B cell (primary cell): ENCODE results near the gene CHEK2. TPM values are rescaled to one million over a fixed set of nuclear protein-coding genes. Genes with fewer than 3 reads are reported as not detected.
A peak's percentile ranks its signal among the peaks of the same experiment; 100 is the strongest.

ENCODE experiments used
- ATAC-seq: fragments of 200-7000 bp; cut with Tn5 transposase; one replicate; pipeline ENCODE4 v1.10.0; 2021; ENCODE audit warnings: low read depth, mild to moderate bottlenecking, moderate number of reproducible peaks, moderate library complexity
- CTCF ChIA-PET: fragments of 350-600 bp; sonication (Branson Sonifier 250); formaldehyde crosslinking; loops from one replicate; lab custom pipeline; 2021; ENCODE audit warnings: antibody characterized with exemption, inconsistent platforms; lab: Charles Lee
- POLR2A ChIA-PET: fragments of 350-600 bp; sonication (Branson Sonifier 250); formaldehyde crosslinking; loops from one replicate; lab custom pipeline; 2021; ENCODE audit warnings: antibody characterized with exemption; lab: Charles Lee
- DNase-seq: peaks from one replicate; pipeline ENCODE4 v3.0.0; 2013
- H2AFZ ChIP-seq: 2 replicates; pipeline ENCODE4 v1.6.1; 2012; ENCODE audit warnings: mild to moderate bottlenecking, low read depth, low read length; ENCODE audit not compliant: insufficient read depth, poor library complexity, severe bottlenecking
- H3K27ac ChIP-seq, 2 donors: 1 replicate in 1 of 2; 2 replicates in 1 of 2; pipeline ENCODE4 v1.5.1; 2012 to 2013; ENCODE audit warnings: low read length in 2 of 2, mild to moderate bottlenecking in 2 of 2, moderate library complexity in 1 of 2
- H3K27me3 ChIP-seq, 4 experiments: fragments of 200-600 bp in 1 of 4; sonication (generic) in 1 of 4; replicated peaks in 1 of 4; 1 replicate in 2 of 4; 2 replicates in 2 of 4; pipeline versions ENCODE4 v1.6.1 to v1.7.0; 2013 to 2016; ENCODE audit warnings: low read length in 3 of 4, mild to moderate bottlenecking in 2 of 4, mixed read lengths in 1 of 4, moderate library complexity in 1 of 4; ENCODE audit not compliant: insufficient read depth in 4 of 4, control insufficient read depth in 3 of 4; ENCODE audit errors: control extremely low read depth in 1 of 4
- H3K36me3 ChIP-seq, 2 experiments: replicated peaks in 1 of 2; 1 replicate in 1 of 2; 2 replicates in 1 of 2; pipeline versions ENCODE4 v1.6.1 to v1.7.1; 2013; ENCODE audit warnings: low read length in 1 of 2; ENCODE audit not compliant: insufficient read depth in 2 of 2, control insufficient read depth in 1 of 2; ENCODE audit errors: control extremely low read depth in 1 of 2, extremely low read depth in 1 of 2
- H3K4me1 ChIP-seq, 2 donors: fragments of 200-600 bp in 1 of 2; sonication (generic) in 1 of 2; 1 replicate in 1 of 2; 2 replicates in 1 of 2; pipeline versions ENCODE4 v1.5.1 to v1.6.1; 2013 to 2017; ENCODE audit warnings: low read length in 2 of 2; ENCODE audit not compliant: control insufficient read depth in 2 of 2, insufficient read depth in 2 of 2
- H3K4me2 ChIP-seq: replicated peaks from 2 replicates; pipeline ENCODE3; 2012; ENCODE audit warnings: mild to moderate bottlenecking, low read depth, low read length; ENCODE audit not compliant: poor library complexity, severe bottlenecking
- H3K4me3 ChIP-seq, 5 experiments: fragments of 200-600 bp in 1 of 5; sonication (generic) in 1 of 5; 1 replicate in 3 of 5; 2 replicates in 2 of 5; pipeline versions ENCODE4 v1.5.1 to v1.7.0; 2011 to 2016; ENCODE audit warnings: low read length in 4 of 5, mild to moderate bottlenecking in 4 of 5, low read depth in 2 of 5, control low read depth in 1 of 5, moderate library complexity in 1 of 5; ENCODE audit not compliant: insufficient read depth in 1 of 5; ENCODE audit errors: control extremely low read depth in 1 of 5, extremely low read depth in 1 of 5
- H3K79me2 ChIP-seq: fragments of 200-600 bp; sonication (generic); one replicate; pipeline ENCODE4 v1.6.0; 2016; ENCODE audit warnings: low read length; ENCODE audit not compliant: control insufficient read depth, insufficient read depth
- H3K9ac ChIP-seq: fragments of 200-600 bp; sonication (generic); 2 replicates; pipeline ENCODE4 v1.6.1; 2017; ENCODE audit warnings: mild to moderate bottlenecking, low read length, moderate library complexity
- H3K9me3 ChIP-seq, 3 donors: one replicate each; pipeline versions ENCODE4 v1.6.1 to v1.7.1; 2013; ENCODE audit warnings: low read length in 2 of 3; ENCODE audit not compliant: control insufficient read depth in 2 of 3, insufficient read depth in 1 of 3; ENCODE audit errors: control extremely low read depth in 1 of 3
- H4K20me1 ChIP-seq: 2 replicates; pipeline ENCODE4 v1.6.0; 2012; ENCODE audit warnings: mild to moderate bottlenecking, low read length; ENCODE audit not compliant: insufficient read depth, control insufficient read depth, poor library complexity, severe bottlenecking
- H3K27ac Mint-ChIP-seq: one replicate; pipeline ENCODE4 v1.8.0; 2021; ENCODE audit warnings: mixed read lengths
- H3K27me3 Mint-ChIP-seq: one replicate; pipeline ENCODE4 v1.8.0; 2021; ENCODE audit warnings: mixed read lengths
- H3K4me1 Mint-ChIP-seq: one replicate; pipeline ENCODE4 v1.8.0; 2021; ENCODE audit warnings: mixed read lengths
- H3K4me3 Mint-ChIP-seq: one replicate; pipeline ENCODE4 v1.8.0; 2021; ENCODE audit warnings: mixed read lengths
- H3K9me3 Mint-ChIP-seq: one replicate; pipeline ENCODE4 v1.8.0; 2022; ENCODE audit warnings: mixed read lengths; ENCODE audit not compliant: insufficient read depth
- CTCF ChIP-seq: fragments of 200-600 bp; IDR thresholded peaks from one replicate; pipeline ENCODE4 v1.8.0; 2022; ENCODE audit warnings: antibody characterized with exemption, mild to moderate bottlenecking
- EZH2 ChIP-seq: IDR thresholded peaks from 2 replicates; pipeline ENCODE4 v1.6.1; 2012; ENCODE audit warnings: borderline replicate concordance, low read depth, mild to moderate bottlenecking, moderate library complexity, low read length; ENCODE audit not compliant: insufficient read depth, poor library complexity, severe bottlenecking
- WGBS: methylation state at CpG from one replicate; pipeline ENCODE4 v1.1.5; 2013; ENCODE audit warnings: missing lambda C conversion rate; ENCODE audit not compliant: insufficient coverage; 5-methylcytosine and 5-hydroxymethylcytosine counted together
- intact Hi-C: fragments of 100-400 bp; cut with micrococcal nuclease; formaldehyde crosslinking; loops from one replicate; pipeline ENCODE4 v1.10.0; 2022
- polyA plus RNA-seq: library from polyadenylated mRNA; depleted of rRNA; stranded (reverse); fragments of >200 nt; gene quantifications from 2 replicates; pipeline ENCODE4 v1.2.3, GENCODE V29; 2012
- total RNA-seq, 2 donors: library from RNA; stranded (reverse); fragments of 120-200 nt in 1 of 2; gene quantifications; 1 replicate in 1 of 2; 2 replicates in 1 of 2; pipeline versions ENCODE4 v1.2.3 to v1.2.4, GENCODE V29; 2013 to 2022

The CHEK2 gene
- total and polyA plus RNA-seq, 2 donors (not counting 1 experiment from before 2014, with no cell fraction given): 15.6 to 22.6 TPM

GRCh38 chr22:28771195-28771791 is 29.7 kb upstream of the CHEK2 start:
- no peaks in the 10 kb centered on the region for H3K9me3 ChIP-seq
- H3K27me3 Mint-ChIP-seq: no peaks in the 10 kb centered on the region
- 82% methylated on average over 1 of the region's 5 CpGs for WGBS
- H3K4me3 Mint-ChIP-seq: peak overlapping the region; percentile 17
- ChIA-PET CTCF (interaction anchor here (1.2 kb wide), 1 partner anchor 15 kb away, joined by 4 read pairs; no protein-coding TSS in a partner anchor), POLR2A (no interaction called here)
- ATAC-seq (no peak), DNase-seq (no peak)
- H3K27ac Mint-ChIP-seq: peak overlapping the region; percentile 71
- H3K4me2 ChIP-seq: no peak overlapping the region
- no peaks in the 10 kb centered on the region for H3K9me3 Mint-ChIP-seq
- H3K27ac ChIP-seq: no peak overlapping the region
- peaks cover 33% of the 10 kb centered on the region for H3K79me2 ChIP-seq
- intact Hi-C loops: no loop called here
- TF ChIP-seq CTCF (no peak), EZH2 (no peak)
- H4K20me1 ChIP-seq: peaks cover 32% of the 10 kb centered on the region
- no peak overlapping the region for H2AFZ ChIP-seq
- no peak overlapping the region for H3K4me3 ChIP-seq
- no peaks in the 10 kb centered on the region for H3K27me3 ChIP-seq
- H3K4me1 ChIP-seq: peaks cover 19 to 24% of the 10 kb centered on the region in 2 donors
- peaks cover 19% of the 10 kb centered on the region for H3K4me1 Mint-ChIP-seq
- H3K9ac ChIP-seq: no peak overlapping the region
- H3K36me3 ChIP-seq: peaks cover 3 to 12% of the 10 kb centered on the region in 2 experiments

DNA sequence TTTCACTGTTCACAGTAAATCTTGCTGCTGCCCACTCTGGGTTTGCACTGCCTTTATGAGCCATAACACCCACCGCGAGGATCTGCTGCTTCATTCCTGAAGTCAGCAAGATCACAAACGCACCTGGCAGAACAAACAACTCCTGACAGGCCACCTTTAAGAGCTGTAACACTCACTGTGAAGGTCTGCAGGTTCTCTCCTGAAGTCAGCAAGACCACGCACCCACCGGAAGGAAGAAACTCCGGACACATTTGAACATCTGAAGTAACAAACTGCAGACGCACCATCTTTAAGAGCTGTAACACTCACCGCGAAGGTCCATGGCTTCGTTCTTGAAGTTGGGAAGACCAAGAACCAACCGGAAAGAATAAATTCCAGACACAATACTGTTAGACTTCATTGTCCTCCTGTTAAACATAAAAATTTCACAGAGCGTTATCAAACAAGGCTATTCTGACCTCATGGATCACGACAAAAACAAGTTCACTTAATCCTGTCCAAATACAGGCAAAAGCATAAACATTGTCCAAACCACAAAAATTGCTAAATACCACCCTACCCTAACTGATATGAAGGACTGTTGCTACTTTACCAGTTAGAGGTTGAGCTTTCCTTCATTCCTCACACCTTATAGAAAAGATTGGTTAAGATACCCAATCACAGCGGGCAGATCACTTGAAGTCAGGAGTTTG is 27.9 kb upstream of the CHEK2 start:
- peaks cover 15% of the 10 kb centered on the region for H3K79me2 ChIP-seq
- H3K9me3 ChIP-seq: no peaks in the 10 kb centered on the region
- peaks cover 13 to 18% of the 10 kb centered on the region in 2 donors for H3K4me1 ChIP-seq
- no peak for DNase-seq
- H4K20me1 ChIP-seq: peaks cover 15% of the 10 kb centered on the region
- POLR2A ChIA-PET: no interaction called here
- CTCF ChIA-PET: interaction anchor here (0.7 kb wide), 1 partner anchor 8 kb away, joined by 3 read pairs; no protein-coding TSS in a partner anchor
- Mint-ChIP-seq H3K27ac (no peak overlapping the region), H3K9me3 (no peaks in the 10 kb centered on the region), H3K4me3 (no peak overlapping the region), H3K4me1 (peaks cover 10% of the 10 kb centered on the region), H3K27me3 (no peaks in the 10 kb centered on the region)
- H2AFZ ChIP-seq: no peak overlapping the region
- no peak for TF ChIP-seq EZH2
- TF ChIP-seq CTCF: no peak
- intact Hi-C loops: no loop called here
- H3K36me3 ChIP-seq: peaks cover 0 to 2% of the 10 kb centered on the region in 2 experiments
- no peak overlapping the region for H3K9ac ChIP-seq
- no peak overlapping the region for H3K4me3 ChIP-seq
- H3K27ac ChIP-seq: no peak overlapping the region
- over 99% methylated on average over 13 of the region's 14 CpGs for WGBS
- H3K27me3 ChIP-seq: no peaks in the 10 kb centered on the region
- no peak overlapping the region for H3K4me2 ChIP-seq
- ATAC-seq: no peak
